Ovary (tissue), 3 donors: ENCODE data around the gene MRTO4.

Experiments used
- CTCF ChIP-seq, 3 donors: fragments of 450-650 bp in 2 of 3; fragments of 200-600 bp in 1 of 3; IDR thresholded peaks; one replicate each; pipeline versions ENCODE4 v1.5.1 to v1.8.0; 2016 to 2022; ENCODE audit warnings: antibody characterized with exemption in 3 of 3, mild to moderate bottlenecking in 1 of 3
- EP300 ChIP-seq: sonication (generic); formaldehyde crosslinking; IDR thresholded peaks from one replicate; pipeline ENCODE4 v1.6.1; 2017; ENCODE audit warnings: antibody characterized with exemption
- POLR2A ChIP-seq: fragments of 450-650 bp; IDR thresholded peaks from one replicate; pipeline ENCODE4 v1.6.1; 2017; ENCODE audit warnings: antibody characterized with exemption, mild to moderate bottlenecking, moderate library complexity
- donor health status: DM: no; HTN: no; CAD: no.

DNA sequence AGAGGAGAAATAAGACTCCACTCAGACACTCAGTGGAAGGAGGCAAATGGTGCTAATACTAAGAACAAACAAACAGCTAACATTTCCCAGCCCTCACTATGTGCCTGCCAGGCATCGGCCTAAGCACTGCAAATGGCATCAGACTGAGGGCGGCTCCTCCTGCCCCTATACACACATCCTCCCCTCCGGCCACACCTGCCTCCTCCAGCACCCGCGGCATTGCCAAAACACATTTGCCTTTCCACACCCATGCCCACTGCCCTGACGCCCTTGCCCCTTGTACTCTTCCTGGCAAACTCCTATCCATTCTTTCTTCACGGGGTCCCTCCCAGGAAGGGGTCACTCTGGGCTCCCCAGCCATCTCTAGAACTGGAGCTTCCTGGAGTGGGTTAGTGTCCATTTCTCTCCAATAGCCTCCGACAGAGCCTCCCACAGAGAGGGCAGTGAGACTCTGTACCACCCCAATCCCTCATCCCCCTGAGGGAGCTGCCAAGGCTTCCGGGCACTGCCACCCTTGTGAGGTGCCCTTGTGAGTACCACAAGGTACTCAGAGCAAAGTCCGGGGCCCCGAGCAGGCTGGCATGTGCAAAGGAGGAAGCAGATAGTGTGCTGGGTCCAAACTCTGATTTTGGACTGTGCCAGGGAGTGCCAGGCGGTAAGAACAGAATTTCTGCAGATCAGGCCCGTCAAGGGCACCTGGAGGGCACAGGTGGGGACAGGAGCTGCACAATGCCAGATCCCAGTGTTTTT lies 36.0 kb downstream of the MRTO4 start:
- no peak for TF ChIP-seq CTCF (IDR thresholded peaks at IDR 0.05)
- no peak for TF ChIP-seq POLR2A
- no peak for TF ChIP-seq EP300
